Stimulated activated CD4-positive, alpha-beta T cell treated with anti-CD3 and anti-CD28 coated beads, Interleukin-1b, Interleukin-23, amount 100 ng/mL, for 4 hours (primary cell): Measurements from ENCODE around the gene CPED1.
"Not testable (repeated sequence)": the region's sequence is repeated elsewhere in the genome, so short reads cannot be mapped to it uniquely, and the experiment has no call there.

Experiments
- DNase-seq, 2 donors: peaks; one replicate each; pipeline ENCODE4 v3.0.0-alpha.2; 2020; ENCODE audit warnings: low read depth in 2 of 2

Gene CPED1

DNA sequence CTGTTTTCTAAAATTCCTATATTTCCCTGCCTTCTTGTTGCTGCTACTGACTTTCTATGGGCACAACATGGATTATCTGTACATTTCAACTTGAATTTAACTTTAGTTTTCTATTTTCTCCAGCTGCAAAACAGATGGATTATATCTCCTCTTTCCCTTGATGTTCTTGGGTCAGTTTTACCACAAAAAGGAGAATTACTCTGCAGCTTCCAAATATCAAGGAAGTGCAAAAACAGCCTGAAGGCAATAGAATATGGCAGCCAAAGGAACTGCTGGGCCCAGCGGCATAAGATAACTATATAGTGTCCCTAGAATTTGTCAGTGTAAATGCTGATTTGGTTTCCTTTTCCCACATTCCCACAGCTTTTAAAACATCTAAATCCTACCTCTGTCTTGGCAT, 29.1 kb downstream of the CPED1 start:
- no peak for DNase-seq

DNA sequence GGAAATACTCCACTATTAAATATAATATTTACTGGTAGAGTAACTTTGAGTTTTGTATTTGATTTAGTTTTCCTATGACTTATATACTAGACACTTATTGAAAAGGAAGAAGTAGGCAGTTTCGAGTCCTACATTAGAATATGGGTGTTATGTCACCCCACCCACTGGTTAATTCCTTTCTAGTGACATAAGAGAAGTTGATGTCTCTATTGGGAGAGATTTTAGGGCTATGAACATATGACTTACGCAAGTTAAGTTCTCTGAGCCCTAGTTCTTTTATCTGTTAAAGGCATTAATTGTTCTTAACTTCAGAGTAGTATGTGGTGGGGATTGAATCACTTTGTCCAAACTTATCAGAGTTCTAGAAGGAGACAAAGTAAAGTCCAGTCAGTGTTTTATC, 30.5 kb downstream of the CPED1 start:
- no peak for DNase-seq

DNA sequence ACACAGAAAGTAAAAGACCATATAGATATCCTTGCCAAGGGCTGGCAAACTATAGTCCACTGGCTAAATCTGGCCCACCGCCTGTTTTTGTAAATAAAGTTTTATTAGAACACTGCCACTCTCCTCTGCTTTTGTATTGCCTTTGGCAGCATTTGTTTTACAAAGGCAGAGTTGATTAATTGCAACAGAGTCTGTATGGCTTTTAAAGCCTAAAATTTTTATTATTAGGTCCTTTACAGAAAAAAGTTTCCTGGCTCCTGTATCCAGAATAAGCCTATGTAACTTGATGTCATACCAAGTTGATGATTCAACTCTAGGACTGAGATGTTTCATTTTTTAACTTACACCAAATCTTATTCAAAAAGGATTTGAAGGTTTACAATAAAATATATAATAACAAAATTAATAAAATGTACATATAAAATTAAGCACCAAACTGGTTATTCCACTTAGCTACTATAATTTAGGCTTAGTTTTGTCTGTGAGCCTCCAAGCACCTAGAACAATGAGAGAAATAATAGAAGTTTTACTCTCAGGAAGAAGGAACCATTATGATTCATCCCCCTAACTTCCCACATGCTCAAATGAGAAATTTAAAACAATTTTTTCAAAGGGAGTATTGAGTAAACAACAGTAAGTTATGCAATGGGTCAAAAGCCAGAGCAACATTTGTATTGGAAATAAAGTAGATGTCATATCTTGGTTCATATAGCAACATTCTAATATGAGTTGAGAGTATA, 31.9 kb downstream of the CPED1 start:
- no peak for DNase-seq

- DNase-seq = no peak
These were observed 32.8 kb downstream of the CPED1 start for GRCh38 chr7:121020989-121021969.

GRCh38 chr7:121023194-121023593, 34.7 kb downstream of the CPED1 start:
- DNase-seq = no peak

GRCh38 chr7:121023683-121024511, 35.4 kb downstream of the CPED1 start:
- DNase-seq = no peak

- no peak for DNase-seq
These were observed 36.1 kb downstream of the CPED1 start for GRCh38 chr7:121024611-121025010.

DNA sequence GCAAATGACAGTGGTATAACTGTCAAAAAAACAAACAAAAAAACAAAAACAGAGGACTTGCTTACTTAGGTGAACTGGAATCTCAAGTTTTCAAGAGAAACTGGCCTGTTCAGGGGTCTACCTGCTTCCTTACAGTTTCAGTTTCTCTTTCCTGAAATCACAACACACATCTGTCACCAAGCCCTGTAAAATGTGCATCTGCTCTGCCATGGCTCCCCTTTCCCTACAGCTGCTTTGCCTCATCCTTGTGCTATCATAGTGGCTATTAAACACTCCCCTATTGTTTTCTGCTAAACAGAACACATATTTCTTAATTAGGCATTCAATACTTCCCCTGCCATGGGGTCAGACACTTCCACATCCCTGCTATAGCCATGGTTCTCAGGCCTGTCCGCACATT, 37.6 kb downstream of the CPED1 start:
- no peak for DNase-seq

DNA sequence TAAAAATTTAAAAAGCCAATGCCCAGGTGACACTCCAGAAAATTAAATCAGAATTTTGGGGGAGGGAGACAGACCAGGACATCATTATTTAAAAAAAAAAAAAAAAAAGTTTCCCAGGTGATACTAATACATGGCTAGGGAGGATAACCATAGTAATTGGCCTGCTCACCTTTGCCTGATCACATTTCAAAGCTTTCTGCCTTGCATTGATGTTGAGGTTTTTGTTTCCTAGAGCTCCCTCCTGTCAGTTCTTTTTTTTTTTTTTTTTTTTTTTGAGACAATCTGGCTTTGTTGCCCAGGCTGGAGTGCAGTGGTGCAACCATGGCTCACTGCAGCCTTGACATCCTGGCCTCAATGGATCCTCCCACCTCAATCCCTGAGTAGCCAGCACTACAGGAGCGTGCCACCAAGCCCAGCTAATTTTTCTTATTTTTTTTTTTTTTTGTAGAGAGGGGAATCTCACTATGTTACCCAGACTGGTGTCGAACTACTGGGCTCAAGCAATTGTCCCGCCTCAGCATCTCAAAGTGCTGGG, 38.1 kb downstream of the CPED1 start:
- no peak for DNase-seq

DNA sequence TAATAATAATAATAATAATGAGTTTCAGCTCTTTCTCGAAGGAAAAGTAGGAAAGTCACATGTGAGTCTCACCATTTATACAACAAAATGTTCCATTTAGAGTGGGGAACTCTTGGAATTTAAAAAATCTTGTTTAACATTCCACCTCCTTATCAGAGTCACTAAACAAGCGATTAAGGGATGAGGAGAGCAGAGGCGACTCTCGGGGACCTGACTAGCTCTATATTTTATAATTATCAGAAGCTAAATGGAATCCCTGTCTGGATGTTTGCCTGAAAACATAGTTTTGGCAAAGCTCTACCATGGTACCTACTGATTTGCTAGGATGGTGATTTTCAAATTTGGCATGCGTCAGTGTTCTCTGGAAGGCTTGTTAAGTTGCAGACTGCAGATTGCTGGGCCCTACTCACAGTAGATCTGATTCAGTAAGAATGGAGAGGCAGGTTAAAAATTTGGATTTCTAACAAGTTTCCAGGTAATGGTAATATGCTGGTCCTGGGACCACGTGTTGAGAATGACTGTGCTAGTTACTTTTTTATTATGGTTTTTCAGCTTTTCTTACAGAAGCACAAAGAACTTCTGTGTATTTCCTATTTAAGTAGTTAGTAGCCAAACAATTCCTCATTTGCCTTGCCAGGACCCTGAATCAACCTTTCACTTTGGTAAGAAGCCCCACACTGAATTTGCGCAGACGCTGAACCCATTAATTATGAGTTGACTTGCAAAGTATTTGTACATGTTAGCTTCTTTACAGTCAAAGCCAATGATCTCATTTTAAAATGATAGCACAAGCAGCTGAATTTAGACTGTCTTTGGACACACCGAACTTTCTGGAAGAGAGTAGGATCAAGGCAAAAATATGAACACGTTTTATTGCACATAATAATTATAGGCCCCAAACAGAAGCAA, 39.5 kb downstream of the CPED1 start:
- no peak for DNase-seq

- no peak for DNase-seq
These were observed 40.8 kb downstream of the CPED1 start for GRCh38 chr7:121029302-121029701.

DNA sequence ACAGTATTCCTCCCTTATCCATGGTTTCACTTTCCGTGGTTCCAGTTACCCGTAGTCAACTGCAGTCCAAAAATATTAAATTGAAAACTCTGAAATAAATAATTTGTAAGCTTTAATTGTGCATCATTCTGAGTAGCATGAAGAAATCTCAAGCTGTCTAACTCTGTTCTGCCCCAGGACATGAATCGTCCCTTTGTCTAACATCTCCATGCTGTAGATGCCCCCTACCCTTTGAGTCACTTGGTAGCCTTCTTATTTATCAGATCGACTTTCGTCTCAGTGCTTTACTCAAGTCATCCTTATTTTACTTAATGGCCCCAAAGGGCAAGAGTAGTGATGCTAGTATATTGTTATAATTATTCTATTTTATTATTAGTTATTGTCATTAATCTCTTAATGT, 41.8 kb downstream of the CPED1 start:
- DNase-seq = no peak

DNA sequence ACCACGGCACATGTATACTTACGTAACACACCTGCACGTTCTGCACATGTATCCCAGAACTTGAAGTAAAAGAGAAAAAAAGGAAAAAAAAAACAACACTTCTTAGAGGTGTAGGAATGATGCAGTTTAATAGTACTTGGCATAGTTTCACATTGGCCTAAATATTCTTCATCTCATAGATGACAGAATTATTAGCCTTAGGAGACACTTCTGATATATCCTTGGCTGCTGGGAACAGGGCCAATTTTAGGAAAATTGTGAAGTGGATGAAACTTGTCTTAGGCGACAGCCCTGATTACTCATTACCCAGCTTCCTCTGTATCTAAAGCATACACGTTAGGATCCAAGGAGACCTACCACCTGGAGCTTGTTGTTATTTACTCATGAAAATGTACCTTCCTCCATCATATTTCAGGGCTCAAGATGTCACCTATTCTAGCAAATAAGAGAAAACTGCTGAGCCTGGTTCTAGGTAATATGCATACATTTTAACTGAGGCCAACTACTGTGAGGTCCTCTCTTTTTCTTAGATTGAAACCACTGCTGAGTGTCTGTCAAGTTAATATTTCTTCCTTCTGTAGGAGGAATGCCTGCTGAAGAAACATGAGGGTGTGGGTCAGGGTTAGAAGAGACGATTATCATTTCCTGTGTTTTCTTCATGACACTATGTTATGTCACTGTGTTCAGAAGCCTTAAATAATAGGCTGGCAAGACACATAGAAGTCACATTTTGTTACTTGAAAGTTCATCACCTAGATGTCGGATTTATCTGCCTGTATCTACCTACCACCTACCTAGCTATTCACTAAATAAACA, 44.3 kb downstream of the CPED1 start:
- DNase-seq = no peak

- no peak for DNase-seq
These were observed 46.4 kb downstream of the CPED1 start for GRCh38 chr7:121034929-121035328.

GRCh38 chr7:121036776-121037175, 48.3 kb downstream of the CPED1 start:
- DNase-seq = not testable (repeated sequence)

GRCh38 chr7:121037329-121037728, 48.8 kb downstream of the CPED1 start:
- not testable (repeated sequence) for DNase-seq

DNA sequence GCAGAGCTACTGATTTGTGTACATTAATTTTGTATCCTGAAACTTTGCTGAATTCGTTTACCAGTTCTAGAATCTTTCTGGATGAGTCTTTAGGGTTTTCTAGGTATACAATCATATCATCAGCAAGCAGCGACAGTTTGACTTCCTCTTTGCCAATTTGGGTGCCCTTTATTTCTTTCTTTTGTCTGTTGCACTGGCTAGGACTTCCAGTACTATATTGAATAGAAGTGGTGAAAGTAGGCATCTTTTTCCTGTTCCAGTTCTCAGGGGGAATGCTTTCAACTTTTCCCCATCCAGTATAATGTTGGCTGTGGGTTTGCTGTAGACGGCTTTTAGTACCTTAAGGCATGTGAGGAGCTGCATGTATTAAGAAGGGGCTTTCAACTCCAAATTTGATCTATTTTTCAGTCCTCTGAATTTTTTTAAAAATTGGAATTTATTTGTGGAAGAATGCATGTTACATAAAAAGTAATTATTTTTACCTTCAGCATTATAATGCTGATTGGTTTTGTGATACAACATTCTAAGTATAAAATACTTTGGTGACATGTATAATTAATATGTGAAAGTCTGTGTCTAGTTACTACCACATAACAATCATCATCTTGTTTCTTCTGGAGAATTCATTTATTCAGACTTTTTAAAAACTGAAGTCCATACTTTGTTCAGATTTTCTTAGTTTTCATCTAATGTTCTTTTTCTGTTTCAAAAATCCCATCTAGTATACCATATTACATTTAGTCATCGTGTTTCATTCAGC, 49.6 kb downstream of the CPED1 start:
- DNase-seq = no peak

GRCh38 chr7:121038717-121039509, 50.4 kb downstream of the CPED1 start:
- DNase-seq = no peak
